Neuronal stem cell (in vitro differentiated cells): ENCODE measurements around the gene PRRG2.
"Not testable (repeated sequence)": the region's sequence is repeated elsewhere in the genome, so short reads cannot be mapped to it uniquely, and the experiment has no call there.

Experiments used
- DNase-seq: peaks from one replicate; pipeline ENCODE4 v3.0.0-alpha.2; 2013; ENCODE audit warnings: low spot score
- H2AFZ ChIP-seq: one replicate; pipeline ENCODE4 v1.6.1; 2013; ENCODE audit warnings: mild to moderate bottlenecking, low read length, inconsistent platforms
- H2AK5ac ChIP-seq: 2 replicates; pipeline ENCODE4 v1.6.1; 2013; ENCODE audit warnings: low read depth, mild to moderate bottlenecking, inconsistent platforms, low read length, moderate library complexity, mixed read lengths
- H2BK120ac ChIP-seq: 2 replicates; pipeline ENCODE4 v1.6.1; 2013; ENCODE audit warnings: low read depth, mild to moderate bottlenecking, inconsistent platforms, low read length, moderate library complexity, mixed read lengths
- H2BK12ac ChIP-seq: one replicate; pipeline ENCODE4 v1.6.1; 2013; ENCODE audit warnings: low read length, inconsistent platforms
- H2BK15ac ChIP-seq: 2 replicates; pipeline ENCODE4 v1.6.1; 2013; ENCODE audit warnings: mild to moderate bottlenecking, low read length, inconsistent platforms, mixed read lengths
- H2BK5ac ChIP-seq: one replicate; pipeline ENCODE4 v1.6.1; 2013; ENCODE audit warnings: inconsistent platforms, mild to moderate bottlenecking, low read length, moderate library complexity
- H3K14ac ChIP-seq: one replicate; pipeline ENCODE4 v1.6.1; 2013; ENCODE audit warnings: low read length, inconsistent platforms
- H3K18ac ChIP-seq: 2 replicates; pipeline ENCODE4 v1.6.1; 2013; ENCODE audit warnings: low read length, inconsistent platforms
- H3K23ac ChIP-seq: 2 replicates; pipeline ENCODE4 v1.6.1; 2013; ENCODE audit warnings: low read depth, mild to moderate bottlenecking, mixed read lengths, low read length, inconsistent platforms; ENCODE audit not compliant: poor library complexity
- H3K27ac ChIP-seq: replicated peaks from 3 replicates; pipeline ENCODE4 v1.5.1; 2013; ENCODE audit warnings: low read length, inconsistent platforms
- H3K27me3 ChIP-seq, 3 experiments: 2 replicates each; pipeline ENCODE4 v1.6.1; 2013; ENCODE audit warnings: low read length in 3 of 3, mild to moderate bottlenecking in 2 of 3, inconsistent platforms in 1 of 3, low read depth in 1 of 3, mixed read lengths in 1 of 3, moderate library complexity in 1 of 3; ENCODE audit not compliant: control insufficient read depth in 3 of 3, insufficient read depth in 3 of 3
- H3K36me3 ChIP-seq, 2 donors: replicated peaks in 1 of 2; 2 replicates each; pipeline ENCODE4 v1.6.1; 2013; ENCODE audit warnings: low read length in 2 of 2; ENCODE audit not compliant: control insufficient read depth in 2 of 2, insufficient read depth in 2 of 2
- H3K4ac ChIP-seq: 2 replicates; pipeline ENCODE4 v1.6.1; 2013; ENCODE audit warnings: inconsistent platforms, mild to moderate bottlenecking, low read length, moderate library complexity
- H3K4me1 ChIP-seq, 2 donors: 1 replicate in 1 of 2; 2 replicates in 1 of 2; pipeline ENCODE4 v1.6.1; 2013; ENCODE audit warnings: low read length in 2 of 2, low read depth in 1 of 2; ENCODE audit not compliant: control insufficient read depth in 2 of 2, insufficient read depth in 1 of 2
- H3K4me2 ChIP-seq: one replicate; pipeline ENCODE4 v1.6.1; 2013; ENCODE audit warnings: mild to moderate bottlenecking, low read length, inconsistent platforms; ENCODE audit not compliant: insufficient read depth, poor library complexity, severe bottlenecking
- H3K4me3 ChIP-seq, 2 donors: 2 replicates each; pipeline ENCODE4 v1.5.1; 2013; ENCODE audit warnings: low read length in 2 of 2, mild to moderate bottlenecking in 2 of 2, inconsistent platforms in 1 of 2, moderate library complexity in 1 of 2
- H3K79me1 ChIP-seq: one replicate; pipeline ENCODE4 v1.6.1; 2013; ENCODE audit warnings: low read depth, mild to moderate bottlenecking, inconsistent platforms, low read length, moderate library complexity
- H3K9ac ChIP-seq: one replicate; pipeline ENCODE4 v1.6.1; 2013; ENCODE audit warnings: mild to moderate bottlenecking, low read depth, low read length, inconsistent platforms; ENCODE audit not compliant: poor library complexity
- H3K9me3 ChIP-seq, 2 donors: replicated peaks in 1 of 2; 2 replicates each; pipeline versions ENCODE3 to v1.6.1; 2013; ENCODE audit warnings: low read length in 2 of 2, mild to moderate bottlenecking in 2 of 2, inconsistent platforms in 1 of 2, low read depth in 1 of 2, mixed read lengths in 1 of 2, moderate library complexity in 1 of 2; ENCODE audit not compliant: control insufficient read depth in 2 of 2, insufficient read depth in 1 of 2
- H4K8ac ChIP-seq: one replicate; pipeline ENCODE4 v1.6.1; 2013; ENCODE audit warnings: low read depth, mild to moderate bottlenecking, inconsistent platforms, low read length, moderate library complexity
- H4K91ac ChIP-seq: one replicate; pipeline ENCODE4 v1.6.1; 2013; ENCODE audit warnings: low read length, low read depth, mild to moderate bottlenecking, inconsistent platforms; ENCODE audit not compliant: poor library complexity
- WGBS, 2 donors: extraction: QIAGEN DNeasy Blood & Tissue Kit; methylation state at CpG; one replicate each; pipeline ENCODE4 v1.1.7; 2013; ENCODE audit warnings: missing lambda C conversion rate in 2 of 2, mixed read lengths in 1 of 2; ENCODE audit not compliant: insufficient read length in 2 of 2, insufficient replicate concordance in 1 of 2; ENCODE audit errors: extremely low coverage in 2 of 2; 5-methylcytosine and 5-hydroxymethylcytosine counted together

Gene PRRG2

GRCh38 chr19:49632576-49632975, 51.5 kb downstream of the PRRG2 start:
- no peaks in the 10 kb centered on the region for H3K79me1 ChIP-seq
- no peaks in the 10 kb centered on the region for H3K27me3 ChIP-seq
- H3K23ac ChIP-seq: no peak overlapping the region
- H2BK12ac ChIP-seq: no peak overlapping the region
- no peak overlapping the region for H3K4me3 ChIP-seq
- H4K8ac ChIP-seq: no peak overlapping the region
- H3K9ac ChIP-seq: no peak overlapping the region
- no peak overlapping the region for H2BK120ac ChIP-seq
- peaks cover 13% of the 10 kb centered on the region in 2 donors for H3K4me1 ChIP-seq
- H4K91ac ChIP-seq: no peak overlapping the region
- H3K36me3 ChIP-seq: peaks cover 4 to 27% of the 10 kb centered on the region in 2 donors
- no CpG with 5 or more reads among the region's 5 CpGs for WGBS, 2 donors
- H3K27ac ChIP-seq: no peak overlapping the region
- DNase-seq: no peak
- H3K4me2 ChIP-seq: no peak overlapping the region
- no peak overlapping the region for H3K14ac ChIP-seq
- H2AFZ ChIP-seq: no peak overlapping the region
- no peak overlapping the region for H2AK5ac ChIP-seq
- H2BK5ac ChIP-seq: no peak overlapping the region
- no peak overlapping the region for H3K4ac ChIP-seq
- H3K9me3 ChIP-seq: no peaks in the 10 kb centered on the region
- H2BK15ac ChIP-seq: no peak overlapping the region
- H3K18ac ChIP-seq: no peak overlapping the region

- no CpG with 5 or more reads among the region's 9 CpGs for WGBS, 2 donors
- Histone ChIP-seq H3K4me1 (peaks cover 19% of the 10 kb centered on the region in 2 donors), H3K4me3 (peak overlapping the region in 1 of 2 donors; percentile 5)
Observed at GRCh38 chr19:49633273-49633672, 52.2 kb downstream of the PRRG2 start.

GRCh38 chr19:49635530-49636232, 54.6 kb downstream of the PRRG2 start:
- Histone ChIP-seq H2BK5ac (peak overlapping the region; percentile 93), H3K27me3 (no peaks in the 10 kb centered on the region), H3K9me3 (no peaks in the 10 kb centered on the region), H4K91ac (no peak overlapping the region), H2BK15ac (no peak overlapping the region), H3K4me1 (peaks cover 23 to 29% of the 10 kb centered on the region in 2 donors), H4K8ac (no peak overlapping the region), H3K23ac (no peak overlapping the region), H3K4me3 (no peak overlapping the region), H3K27ac (peak overlapping the region; percentile 32), H3K18ac (peak overlapping the region; percentile 96), H3K14ac (no peak overlapping the region), H3K4ac (no peak overlapping the region), H2BK120ac (no peak overlapping the region), H2BK12ac (peak overlapping the region; percentile 90), H2AK5ac (peak overlapping the region; percentile 90), H3K9ac (no peak overlapping the region), H3K4me2 (no peak overlapping the region), H3K36me3 (peaks cover 0 to 5% of the 10 kb centered on the region in 2 donors), H2AFZ (peak overlapping the region; percentile 5), H3K79me1 (no peaks in the 10 kb centered on the region)
- DNase-seq: no peak
- no CpG with 5 or more reads among the region's 24 CpGs for whole genome bisulfite sequencing, 2 donors

More at GRCh38 chr19:49633273-49633672, 52.2 kb downstream of the PRRG2 start:
- not testable (repeated sequence) for H3K4me2 ChIP-seq, H3K4ac ChIP-seq, H2BK12ac ChIP-seq, H2AFZ ChIP-seq, H3K9me3 ChIP-seq, H2BK15ac ChIP-seq, H4K91ac ChIP-seq, H4K8ac ChIP-seq, H3K27me3 ChIP-seq, H3K79me1 ChIP-seq, DNase-seq, H3K9ac ChIP-seq, H3K14ac ChIP-seq, H2AK5ac ChIP-seq, H3K27ac ChIP-seq, H3K18ac ChIP-seq, H2BK120ac ChIP-seq, H2BK5ac ChIP-seq, H3K23ac ChIP-seq
- H3K36me3 ChIP-seq: peaks cover 4 to 23% of the 10 kb centered on the region in 2 donors

- H2BK15ac ChIP-seq: peak overlapping the region; percentile 89
- H3K36me3 ChIP-seq: no peaks in the 10 kb centered on the region
- no peak overlapping the region for H2BK120ac ChIP-seq
- peak overlapping the region; percentile 90 for H2BK12ac ChIP-seq
- peak overlapping the region; percentile 93 for H2BK5ac ChIP-seq
- H3K9me3 ChIP-seq: no peaks in the 10 kb centered on the region
- no peak overlapping the region for H3K9ac ChIP-seq
- H3K27me3 ChIP-seq: no peaks in the 10 kb centered on the region
- peak overlapping the region; percentile 4 for H3K4me2 ChIP-seq
- peak overlapping the region; percentile 79 for H4K91ac ChIP-seq
- no peak overlapping the region for H3K4me3 ChIP-seq
- H3K27ac ChIP-seq: peak overlapping the region; percentile 35
- H3K14ac ChIP-seq: peak overlapping the region; percentile 97
- peak overlapping the region; percentile 90 for H2AK5ac ChIP-seq
- no CpG with 5 or more reads among the region's 30 CpGs for WGBS, 2 donors
- H3K4ac ChIP-seq: peak overlapping the region; percentile 44
- H3K23ac ChIP-seq: peak overlapping the region; percentile 10
- H3K79me1 ChIP-seq: no peaks in the 10 kb centered on the region
- H2AFZ ChIP-seq: peak overlapping the region; percentile 5
- H3K18ac ChIP-seq: peak overlapping the region; percentile 96
- peaks cover 23 to 35% of the 10 kb centered on the region in 2 donors for H3K4me1 ChIP-seq
- H4K8ac ChIP-seq: peak overlapping the region; percentile 78
- no peak for DNase-seq
Observed at GRCh38 chr19:49636233-49636932, 55.3 kb downstream of the PRRG2 start.
